GM21360 (cell line): Measurements from ENCODE around the gene PCBP4.

Experiments
- ATAC-seq: cut with Tn5 transposase; IDR thresholded peaks from one replicate; pipeline ENCODE4 v1.9.1; 2021; ENCODE audit warnings: mild to moderate bottlenecking, moderate library complexity; ENCODE audit not compliant: unreplicated experiment

The PCBP4 gene

DNA sequence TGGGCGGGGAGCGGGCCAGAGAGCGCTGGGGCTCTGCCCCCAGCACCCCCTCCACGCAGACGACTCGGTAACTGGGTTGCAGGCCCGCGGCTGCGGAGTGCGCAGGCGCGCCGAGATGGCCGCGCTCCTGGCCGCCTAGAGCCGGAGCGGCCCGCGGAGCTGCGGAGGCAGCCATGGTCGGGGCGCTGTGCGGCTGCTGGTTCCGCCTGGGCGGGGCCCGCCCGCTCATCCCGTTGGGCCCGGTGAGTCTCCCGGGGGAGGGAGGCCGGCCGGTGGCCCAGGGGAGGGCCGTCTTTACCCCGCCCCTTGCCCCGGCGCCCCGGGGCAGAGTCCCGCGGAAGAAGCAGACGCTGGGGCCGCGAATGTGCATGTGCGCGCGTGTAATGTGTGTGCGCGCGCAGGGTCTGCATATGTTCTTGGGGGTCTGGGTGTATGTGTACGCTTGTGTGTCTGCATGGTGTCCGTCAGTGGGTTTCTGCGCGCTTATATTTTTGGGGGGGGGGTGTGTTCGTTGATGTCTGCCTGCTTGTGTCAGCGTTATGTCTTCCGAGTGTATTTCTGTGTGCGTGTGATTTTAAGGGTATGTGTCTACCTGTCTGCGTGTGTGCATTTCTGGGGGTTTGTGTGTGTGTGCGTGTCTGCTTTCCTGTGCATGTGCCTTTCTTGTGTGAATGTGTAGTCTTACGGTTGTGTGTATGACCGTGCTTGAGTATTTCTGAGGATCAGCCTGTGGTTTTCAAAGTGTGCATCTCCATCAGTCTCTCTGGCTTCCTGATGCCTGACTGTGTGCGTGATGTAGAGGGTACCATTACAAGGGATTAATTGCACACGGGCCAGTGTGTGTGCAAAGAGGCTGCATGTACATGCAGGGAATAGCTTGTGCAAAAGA, 8.0 kb upstream of the PCBP4 start, which contains the start of gene ABHD14A:
ABHD14A (plus strand) TSS at position 102 of the 889 bp plus-strand sequence; CDS start at position 174, 72 bp downstream.
- ATAC-seq, result peak; percentile 42

DNA sequence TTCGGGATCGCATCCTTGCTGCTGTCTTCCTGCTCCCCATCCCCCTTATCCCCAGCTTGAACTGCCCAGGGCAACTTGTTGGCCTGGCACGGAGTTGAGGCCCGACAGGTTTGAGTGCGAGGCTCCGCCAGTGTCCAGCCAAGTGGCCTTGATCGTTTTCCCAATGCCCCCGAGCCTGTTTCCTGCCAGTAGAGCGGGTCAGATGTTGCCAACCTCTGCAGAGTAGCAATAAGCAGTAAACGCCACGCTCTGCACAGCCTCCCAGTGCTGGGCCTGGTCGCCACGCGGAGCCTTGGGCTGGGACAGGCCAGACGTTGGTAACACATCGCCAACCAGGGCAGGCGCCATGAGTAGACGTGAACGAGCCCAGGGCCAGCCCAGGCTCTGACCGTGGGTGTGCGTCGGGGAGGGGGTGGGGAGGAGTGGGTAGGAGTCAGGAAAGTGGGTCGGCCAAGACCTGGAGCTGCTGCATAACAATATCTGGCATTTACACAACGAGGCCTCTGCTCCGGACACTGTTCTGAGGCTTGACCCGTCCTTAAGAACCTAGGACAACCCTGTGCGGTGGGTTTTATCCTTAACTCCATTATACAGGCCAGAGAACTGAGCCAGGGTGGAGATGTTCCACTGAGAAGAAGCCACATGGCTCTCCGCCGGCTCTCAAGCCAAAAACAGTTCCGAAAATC, 7.2 kb upstream of the PCBP4 start:
- peak; percentile 11 for ATAC-seq

- ATAC-seq, result no peak
Observed at GRCh38 chr3:51971350-51971749, 4.1 kb upstream of the PCBP4 start.

DNA sequence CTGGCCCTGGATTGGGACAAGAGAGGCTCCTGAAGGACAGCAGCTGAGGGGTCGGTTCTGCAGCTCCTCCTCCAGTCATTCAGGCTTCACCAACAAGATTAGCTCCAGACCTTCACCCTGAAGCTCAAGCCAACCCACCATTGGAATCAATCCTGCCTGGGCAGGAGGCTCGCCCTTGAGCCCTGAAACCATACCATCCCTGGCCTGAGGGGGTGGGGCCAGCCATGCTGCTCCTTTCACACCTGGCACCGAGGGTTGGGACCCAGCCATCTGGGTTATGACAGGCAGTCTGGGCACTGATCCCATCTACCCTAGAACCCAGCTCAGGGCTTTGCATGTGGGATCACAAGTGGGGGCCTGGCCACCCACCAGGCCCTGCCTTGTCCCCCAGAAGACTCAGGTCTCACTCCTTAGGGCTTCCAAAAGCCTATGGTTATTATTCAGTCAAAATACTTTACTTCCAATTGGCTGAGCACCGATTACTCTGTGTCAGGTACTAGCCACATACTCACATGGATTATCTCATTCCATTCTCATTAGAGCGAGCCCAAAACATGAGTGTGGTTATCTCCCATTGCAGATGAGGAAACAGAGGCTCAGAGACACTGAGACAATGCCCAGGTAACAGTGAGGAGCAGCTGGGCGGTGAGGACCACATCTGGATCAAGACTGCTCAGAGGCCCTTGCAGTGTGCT, 3.5 kb upstream of the PCBP4 start:
- no peak for ATAC-seq

GRCh38 chr3:51969841-51970240, 2.6 kb upstream of the PCBP4 start:
- ATAC-seq, result no peak

- ATAC-seq, result no peak
Observed at GRCh38 chr3:51968883-51969678, 1.8 kb upstream of the PCBP4 start.

DNA sequence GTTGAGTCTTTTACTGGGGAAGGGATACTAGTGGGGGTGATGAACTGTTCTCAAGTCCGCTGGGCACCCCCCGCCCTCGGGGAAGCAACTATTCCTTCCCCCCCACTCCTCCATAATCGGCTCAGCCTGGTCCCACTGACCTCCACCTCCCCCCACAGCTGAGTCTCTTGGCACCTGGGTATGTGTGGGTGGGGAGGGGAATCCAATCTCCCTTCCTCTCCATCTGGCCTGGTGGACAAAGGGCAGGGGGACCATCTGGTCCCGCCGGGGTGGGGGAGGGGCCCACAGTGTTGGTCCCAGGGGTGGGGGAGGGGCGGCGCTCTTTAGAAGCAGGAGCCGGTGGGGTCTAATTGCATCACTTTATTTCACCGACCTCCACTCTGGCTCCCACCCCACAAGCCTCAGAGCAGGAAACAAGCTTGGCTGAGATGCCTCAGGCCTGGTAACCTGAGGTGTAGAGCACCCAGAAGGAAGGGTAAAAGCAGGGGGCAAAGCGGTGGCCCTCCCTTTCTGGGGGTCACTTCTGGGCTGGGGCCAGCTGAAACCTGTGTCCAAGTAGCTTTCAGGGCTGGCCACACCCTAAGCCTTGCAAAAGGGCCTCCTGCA, 1.0 kb upstream of the PCBP4 start:
- no peak for ATAC-seq

DNA sequence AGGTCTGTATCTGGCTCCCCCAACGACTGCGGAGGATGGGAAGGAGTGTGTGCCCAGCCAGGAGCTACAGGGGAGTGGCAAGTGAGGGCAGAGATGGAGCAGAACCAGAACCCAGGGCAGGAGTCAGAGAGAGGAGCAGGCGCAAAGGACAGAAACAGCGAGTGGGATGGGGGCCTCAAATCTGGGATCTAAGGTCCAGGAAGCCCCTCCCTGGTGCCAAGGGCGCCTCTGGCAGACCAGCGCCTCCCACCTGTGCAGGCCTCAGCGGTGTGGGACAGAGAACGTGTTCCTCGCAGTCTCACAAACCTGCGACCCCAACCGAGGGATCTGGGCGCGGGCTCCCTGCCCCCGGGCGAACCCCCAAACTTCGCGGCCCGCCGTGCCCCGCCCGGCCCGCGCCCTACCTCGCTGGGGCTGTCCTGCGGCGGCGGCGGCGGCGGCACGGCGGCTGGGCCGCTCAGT, 301 bp downstream of the PCBP4 start:
- ATAC-seq, result no peak

DNA sequence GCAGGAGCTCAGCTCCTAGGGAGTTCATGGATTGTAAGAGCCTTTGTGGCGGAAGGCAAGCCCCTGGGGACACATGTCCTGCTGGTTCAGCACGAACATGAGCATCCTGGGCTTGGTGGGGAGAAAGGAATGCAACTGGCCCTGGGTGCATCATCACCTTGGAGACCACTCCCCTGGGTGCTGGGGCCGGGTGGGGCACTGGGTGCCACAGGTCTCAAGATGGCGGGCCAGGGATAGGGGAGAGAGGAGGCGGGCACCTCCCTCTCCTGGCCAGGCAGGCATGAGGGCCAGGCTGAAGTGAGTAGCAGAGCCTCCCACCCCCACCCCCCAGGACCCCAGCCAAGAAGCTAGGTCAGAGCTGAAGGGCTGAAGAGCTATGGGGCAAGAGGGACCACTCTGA, 768 bp downstream of the PCBP4 start:
- no peak for ATAC-seq

- ATAC-seq, result no peak
Observed at GRCh38 chr3:51966016-51966415, 1.2 kb downstream of the PCBP4 start.

- ATAC-seq, result no peak
Observed at GRCh38 chr3:51964521-51964920, 2.7 kb downstream of the PCBP4 start.

DNA sequence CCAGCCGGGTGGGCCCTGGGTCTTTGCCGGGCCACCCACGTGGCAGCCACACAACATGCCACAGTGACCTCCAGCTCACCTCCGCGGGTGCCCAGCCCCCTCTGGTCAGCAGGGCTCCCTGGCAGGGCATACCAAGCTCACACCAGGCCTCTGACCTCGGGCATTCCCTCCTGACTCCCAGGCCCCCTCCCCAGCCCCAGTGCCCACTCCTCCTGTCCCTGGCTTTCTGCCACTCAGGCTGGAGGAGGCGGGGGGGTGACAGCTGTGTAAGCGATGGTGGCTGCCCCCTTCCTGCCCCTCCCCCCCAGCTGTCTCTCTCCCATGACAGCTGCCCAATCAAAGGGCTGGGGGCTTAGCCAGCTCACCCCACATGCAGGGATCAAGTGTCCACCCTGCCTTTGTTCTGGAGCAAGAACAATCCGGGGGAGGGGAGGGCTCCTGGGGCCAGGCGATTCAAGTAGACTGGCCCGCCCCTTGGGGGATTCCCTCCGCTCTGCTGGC, 3.3 kb downstream of the PCBP4 start:
- no peak for ATAC-seq

DNA sequence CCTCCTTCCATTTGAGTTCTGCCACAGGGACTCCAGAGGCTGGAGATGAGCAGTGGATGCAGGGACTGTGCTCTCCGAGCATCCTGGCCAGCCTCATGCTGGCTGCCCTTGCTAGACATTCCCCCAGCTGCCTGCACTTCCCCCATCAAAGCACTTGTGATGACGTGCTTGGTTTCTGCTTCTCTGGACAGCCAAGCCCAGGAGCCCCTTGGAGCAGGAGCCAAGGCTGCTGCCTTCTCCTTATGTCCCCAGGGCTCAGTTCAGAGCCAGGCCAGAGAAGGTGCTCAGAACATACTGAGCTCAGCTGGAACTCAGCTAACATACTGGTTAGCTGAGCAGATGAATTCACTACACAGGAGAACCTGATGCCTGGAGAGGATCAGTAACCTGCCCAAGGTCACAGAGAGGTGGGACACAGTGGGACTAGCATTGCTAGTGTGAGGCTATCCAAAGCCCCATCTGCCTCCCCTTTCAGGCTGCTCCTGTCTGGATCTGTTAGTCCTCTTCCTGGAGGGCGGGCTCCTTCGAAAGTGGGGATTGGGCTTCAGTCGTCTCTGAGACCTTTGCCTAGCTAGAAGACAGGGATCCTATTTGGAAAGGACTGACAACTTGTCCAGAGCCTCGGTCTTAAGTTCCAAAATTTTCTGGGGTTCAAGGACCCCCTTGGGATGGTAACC, 4.3 kb downstream of the PCBP4 start:
- ATAC-seq, result no peak

DNA sequence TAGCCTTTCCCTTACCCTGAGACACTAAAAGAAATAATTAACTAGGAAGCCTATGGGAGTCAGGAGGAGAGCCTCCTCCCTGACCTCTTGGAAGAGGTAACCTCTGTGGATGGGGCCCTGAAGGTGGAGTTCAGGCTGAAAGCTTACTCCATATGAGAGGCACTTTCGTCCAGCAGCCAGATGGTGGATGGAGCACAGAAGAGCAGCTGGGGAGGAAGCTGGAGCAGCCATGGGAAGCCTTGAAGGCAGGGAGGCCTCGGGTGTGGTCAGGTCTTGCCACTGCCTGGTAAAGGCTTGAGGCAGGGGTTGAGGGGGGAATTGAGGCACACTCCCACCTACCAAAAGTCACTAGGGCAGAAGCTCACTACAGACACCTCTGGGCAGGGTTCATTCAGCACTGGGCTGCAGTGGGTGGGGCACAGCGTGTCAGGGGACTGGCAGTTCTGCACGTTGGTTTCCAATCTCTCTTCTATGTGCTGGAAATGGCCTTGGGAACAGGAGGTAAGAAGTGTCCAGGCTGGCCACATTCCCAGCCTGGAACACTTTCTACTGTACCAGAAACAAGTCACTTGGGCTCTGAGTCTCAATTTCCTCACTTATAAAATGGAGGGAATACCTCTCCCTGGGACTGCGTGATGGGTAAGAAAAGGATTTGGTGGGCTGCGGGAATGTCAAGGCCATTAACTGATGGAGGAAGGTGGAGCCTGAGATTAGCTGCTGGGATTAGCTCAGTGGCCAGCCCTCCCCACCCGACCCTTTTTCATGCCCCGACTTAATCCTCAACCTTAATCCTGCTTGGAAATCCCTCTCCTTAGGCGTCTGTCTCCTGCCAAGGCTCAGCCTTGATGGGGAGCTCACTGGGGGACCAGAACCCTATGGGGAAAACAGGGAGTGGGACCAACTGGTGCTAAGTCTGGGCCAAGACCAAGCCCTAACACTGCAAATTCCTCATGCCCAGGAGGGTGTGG, 5.4 kb downstream of the PCBP4 start:
- ATAC-seq, result no peak

DNA sequence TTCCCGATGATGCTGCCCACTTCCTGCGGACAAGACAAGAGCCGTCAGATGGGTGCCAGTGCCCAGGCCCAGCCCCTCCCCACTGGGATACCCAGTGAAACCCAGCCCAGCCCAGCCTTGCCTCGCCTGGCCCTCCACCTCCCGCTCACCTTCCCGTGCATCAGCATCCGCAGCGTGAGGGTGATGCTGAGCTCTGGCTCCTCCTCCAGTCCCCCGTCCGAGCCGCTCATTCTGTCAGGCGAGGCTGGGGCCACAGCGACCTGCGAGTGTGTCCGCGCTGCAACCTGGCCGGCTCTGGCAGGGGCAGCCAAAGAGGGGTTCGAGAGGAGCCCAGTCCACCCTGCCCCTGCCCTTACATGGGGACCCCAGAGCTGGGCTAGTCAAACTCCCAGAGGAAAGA, 6.2 kb downstream of the PCBP4 start:
- no peak for ATAC-seq

DNA sequence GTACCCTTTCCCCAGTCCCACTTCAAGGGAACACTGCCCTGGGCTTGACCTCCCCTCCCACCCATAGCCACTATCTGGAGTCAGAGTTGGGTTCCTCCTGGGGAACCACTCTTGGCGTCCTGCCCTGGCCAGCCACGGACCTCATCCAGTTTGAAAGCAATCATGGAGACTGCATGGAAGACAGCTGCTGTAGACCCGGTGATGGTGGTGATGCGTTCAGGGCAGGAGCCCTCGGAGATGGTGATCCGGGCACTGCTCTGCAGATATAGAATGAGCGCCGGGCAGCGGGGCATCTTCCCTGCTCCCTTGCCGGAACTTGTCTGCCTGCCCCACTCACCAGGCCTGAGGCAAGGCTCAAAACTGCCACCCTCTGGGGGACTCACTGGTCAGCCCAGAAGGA, 6.9 kb downstream of the PCBP4 start:
- no peak for ATAC-seq

GRCh38 chr3:51959651-51960050, 7.6 kb downstream of the PCBP4 start:
- no peak for ATAC-seq
